Fibroblast of mammary gland (primary cell): ENCODE results near the gene IQCH.

Source experiments
- DNase-seq: peaks from one replicate; pipeline ENCODE4 v3.0.0-alpha.2; 2010; ENCODE audit warnings: low read depth
- H3K4me3 ChIP-seq: 2 replicates; pipeline ENCODE4 v1.5.1; 2011; ENCODE audit warnings: low read depth, mild to moderate bottlenecking, low read length, moderate library complexity; ENCODE audit not compliant: control insufficient read depth
- CTCF ChIP-seq: conservative IDR thresholded peaks from 2 replicates; pipeline ENCODE4 v1.5.1; 2011; ENCODE audit warnings: low read depth, low read length, inconsistent platforms; ENCODE audit not compliant: control insufficient read depth, insufficient read depth

The IQCH gene

GRCh38 chr15:67216859-67217258 lies 37.7 kb upstream of the IQCH start:
- DNase-seq = no peak
- H3K4me3 ChIP-seq = no peak overlapping the region
- no peak for TF ChIP-seq CTCF

DNA sequence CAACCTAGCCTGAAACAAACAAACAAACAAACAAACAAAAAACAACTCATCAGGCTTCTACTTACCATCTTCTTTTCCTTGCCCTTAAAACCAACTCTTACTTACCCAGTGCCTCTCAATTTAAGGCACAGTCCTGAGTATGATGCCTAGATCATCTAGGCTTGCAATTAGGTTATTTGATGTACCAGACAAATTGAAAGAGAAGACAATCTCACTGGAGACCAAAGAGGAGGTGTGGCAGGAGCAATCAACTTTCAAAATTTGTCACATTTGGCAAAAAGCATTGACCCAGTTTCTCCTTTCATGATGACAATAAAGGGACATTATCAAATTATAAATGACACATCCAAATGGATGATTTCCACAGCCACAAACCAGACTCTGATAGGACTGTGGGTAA lies 36.2 kb upstream of the IQCH start:
- no peak overlapping the region for H3K4me3 ChIP-seq
- no peak for TF ChIP-seq CTCF
- DNase-seq = no peak

- TF ChIP-seq CTCF = no peak
- H3K4me3 ChIP-seq = no peak overlapping the region
- no peak for DNase-seq
Observed at GRCh38 chr15:67219288-67219687, 35.3 kb upstream of the IQCH start.

- no peak overlapping the region for H3K4me3 ChIP-seq
- no peak for TF ChIP-seq CTCF
- DNase-seq = no peak
Observed at GRCh38 chr15:67224889-67225288, 29.7 kb upstream of the IQCH start.

GRCh38 chr15:67225336-67225735 lies 29.2 kb upstream of the IQCH start:
- TF ChIP-seq CTCF = no peak
- DNase-seq = peak; percentile 76
- no peak overlapping the region for H3K4me3 ChIP-seq

DNA sequence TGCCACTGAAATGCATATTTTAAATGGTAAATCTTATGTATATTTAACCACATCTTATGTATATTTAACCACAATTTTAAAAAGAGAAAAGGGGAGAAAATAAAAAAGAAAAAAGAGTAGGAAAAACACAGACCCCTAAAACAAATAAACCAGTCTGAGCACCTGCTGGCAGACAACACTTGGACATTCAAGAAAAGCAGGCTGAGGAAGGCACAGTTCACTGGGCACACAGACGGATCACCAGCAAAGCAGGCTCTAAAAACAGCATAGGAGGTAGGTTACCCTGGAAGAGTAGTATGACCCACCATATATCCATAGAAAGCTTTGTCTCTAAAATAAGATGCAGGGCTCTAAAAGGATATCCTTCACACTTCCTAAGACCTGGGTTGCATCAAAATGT lies 27.2 kb upstream of the IQCH start:
- TF ChIP-seq CTCF = no peak
- H3K4me3 ChIP-seq = no peak overlapping the region
- no peak for DNase-seq

DNA sequence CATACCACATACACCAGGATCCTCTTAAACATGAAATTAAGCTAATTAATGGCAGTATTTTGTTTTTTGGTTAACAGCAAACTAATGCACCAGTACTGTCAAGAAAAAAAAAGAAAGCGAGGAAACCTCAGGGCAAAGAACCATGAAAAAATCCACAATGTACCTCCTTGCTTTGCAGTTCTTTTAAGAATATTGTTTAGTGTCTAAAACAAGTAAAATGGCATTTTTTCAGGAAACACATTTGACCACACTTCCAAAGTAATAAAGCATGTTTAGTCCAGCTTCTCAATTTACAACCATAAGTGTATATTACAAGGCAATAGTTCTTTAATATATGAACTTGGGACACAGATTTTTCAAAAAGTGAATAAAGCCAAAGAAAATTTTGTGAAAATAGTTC lies 26.7 kb upstream of the IQCH start:
- TF ChIP-seq CTCF = no peak
- DNase-seq = no peak
- H3K4me3 ChIP-seq = no peak overlapping the region
